ENCODE data around the gene IMP4.

- no peak for TF ChIP-seq CTCF (IDR thresholded peaks at IDR 0.05; ENCODE audit: low read length)
- no peak for TF ChIP-seq EZH2 (IDR thresholded peaks at IDR 0.05; ENCODE audit: borderline replicate concordance, low read length)
These were observed 48.6 kb downstream of the IMP4 start for GRCh38 chr2:130391058-130391871.
